HepG2 (cell line): Measurements from ENCODE around the gene CMTM8. TPM values are rescaled to one million over a fixed set of nuclear protein-coding genes. Genes with fewer than 3 reads are reported as not detected.

Experiments used
- ATF1 ChIP-seq: IDR thresholded peaks from 2 replicates; pipeline ENCODE4 v1.6.1; 2016; ENCODE audit warnings: mild to moderate bottlenecking, control low read depth
- EEA1 ChIP-seq: sonication (generic); formaldehyde crosslinking; IDR thresholded peaks from 2 replicates; pipeline ENCODE4 v1.5.1; 2020; ENCODE audit warnings: mild to moderate bottlenecking, missing genetic modification reagents, borderline replicate concordance
- KLF15 ChIP-seq: sonication (generic); formaldehyde crosslinking; IDR thresholded peaks from 2 replicates; pipeline ENCODE4 v1.8.1; 2023; ENCODE audit warnings: borderline replicate concordance, mild to moderate bottlenecking, inconsistent platforms, missing genetic modification reagents, mixed read lengths
- MAFF ChIP-seq: IDR thresholded peaks from 2 replicates; pipeline ENCODE4 v1.6.1; 2011; ENCODE audit warnings: low read depth, low read length, improper control_type of control experiment
- MAX ChIP-seq: IDR thresholded peaks from 2 replicates; pipeline ENCODE4 v1.6.1; 2012; ENCODE audit warnings: inconsistent platforms
- NFIB ChIP-seq: sonication (generic); formaldehyde crosslinking; IDR thresholded peaks from 2 replicates; pipeline ENCODE4 v1.9.0; 2021; ENCODE audit warnings: missing genetic modification reagents, mild to moderate bottlenecking, borderline replicate concordance
- POGZ ChIP-seq: sonication (generic); formaldehyde crosslinking; IDR thresholded peaks from 2 replicates; pipeline ENCODE4 v1.4.0; 2020; ENCODE audit warnings: mild to moderate bottlenecking, missing genetic modification reagents
- PTBP1 ChIP-seq: fragments of 200-400 bp; formaldehyde crosslinking; IDR thresholded peaks from 2 replicates; pipeline ENCODE4 v1.6.1; 2018; ENCODE audit warnings: low read length, low read depth; ENCODE audit not compliant: poor library complexity, severe bottlenecking
- RFX5 ChIP-seq: IDR thresholded peaks from 2 replicates; pipeline ENCODE4 v1.6.1; 2011; ENCODE audit warnings: low read depth, low read length, improper control_type of control experiment
- RXRB ChIP-seq: IDR thresholded peaks from 2 replicates; pipeline ENCODE4 v1.6.1; 2016; ENCODE audit warnings: borderline replicate concordance, missing genetic modification reagents, missing compliant biosample characterization
- SMAD1 ChIP-seq: sonication (generic); formaldehyde crosslinking; IDR thresholded peaks from 2 replicates; pipeline ENCODE4 v1.4.0; 2020; ENCODE audit warnings: missing genetic modification reagents, low read depth, mild to moderate bottlenecking, borderline replicate concordance
- SNAPC2 ChIP-seq: sonication (generic); formaldehyde crosslinking; IDR thresholded peaks from 2 replicates; pipeline ENCODE4 v1.8.1; 2022; ENCODE audit warnings: mild to moderate bottlenecking, missing genetic modification reagents
- ZBTB2 ChIP-seq: sonication (generic); formaldehyde crosslinking; IDR thresholded peaks from 2 replicates; pipeline ENCODE4 v1.8.0; 2022; ENCODE audit warnings: low read depth, missing genetic modification reagents
- ZBTB44 ChIP-seq: sonication (generic); formaldehyde crosslinking; IDR thresholded peaks from 2 replicates; pipeline ENCODE4 v1.4.0; 2020; ENCODE audit warnings: missing genetic modification reagents
- ZGPAT ChIP-seq: IDR thresholded peaks from 2 replicates; pipeline ENCODE4 v1.6.1; 2016; ENCODE audit warnings: mild to moderate bottlenecking
- ZNF446 ChIP-seq: sonication (generic); formaldehyde crosslinking; IDR thresholded peaks from 2 replicates; pipeline ENCODE4 v1.5.0; 2020; ENCODE audit warnings: mild to moderate bottlenecking, missing genetic modification reagents
- ZNF513 ChIP-seq: sonication (generic); formaldehyde crosslinking; conservative IDR thresholded peaks from 2 replicates; pipeline ENCODE4 v1.5.0; 2020; ENCODE audit warnings: missing genetic modification reagents
- ZNF558 ChIP-seq: sonication (generic); formaldehyde crosslinking; IDR thresholded peaks from 2 replicates; pipeline ENCODE4 v1.9.0; 2022; ENCODE audit warnings: mild to moderate bottlenecking, missing genetic modification reagents, borderline replicate concordance
- ZNF652 ChIP-seq: IDR thresholded peaks from 2 replicates; pipeline ENCODE4 v1.6.1; 2016; ENCODE audit warnings: low read depth, borderline replicate concordance
- ZNF691 ChIP-seq: sonication (generic); formaldehyde crosslinking; IDR thresholded peaks from 2 replicates; pipeline ENCODE4 v1.4.0; 2020; ENCODE audit warnings: missing genetic modification reagents, low read depth, mild to moderate bottlenecking, borderline replicate concordance
- ZNF839 ChIP-seq: sonication (generic); formaldehyde crosslinking; IDR thresholded peaks from 2 replicates; pipeline ENCODE4 v1.4.0; 2020; ENCODE audit warnings: missing genetic modification reagents, mild to moderate bottlenecking, borderline replicate concordance
- ZNF878 ChIP-seq: sonication (generic); formaldehyde crosslinking; IDR thresholded peaks from 2 replicates; pipeline ENCODE4 v1.8.1; 2023; ENCODE audit warnings: mild to moderate bottlenecking, missing genetic modification reagents, moderate library complexity
- polyA plus RNA-seq, 8 experiments: library from polyadenylated mRNA; depleted of rRNA in 3 of 8; stranded (reverse) in 7 of 8; unstranded in 1 of 8; fragments of >200 nt; fragmentation: Illumina TruSeq in 4 of 8; extraction: Trizol in 4 of 8; gene quantifications; 2 replicates each; pipeline versions ENCODE4 v1.2.1 to v1.2.3, GENCODE V29; 2011 to 2016; ENCODE audit warnings: low read depth in 4 of 8, missing spikeins in 1 of 8, mixed read lengths in 1 of 8; ENCODE audit not compliant: insufficient read depth in 1 of 8
- total RNA-seq, 5 experiments: library from RNA; depleted of rRNA; stranded (reverse); fragments of >200 nt; fragmentation: Illumina TruSeq; extraction: Trizol; gene quantifications; 2 replicates each; pipeline ENCODE4 v1.2.3, GENCODE V29; 2016; ENCODE audit warnings: low read depth in 1 of 5

The CMTM8 gene
- total and polyA plus RNA-seq, 2 of the 13 experiments (the other 11 are each of a cell fraction or from before 2014, with no cell fraction given): 8.9 to 15.8 TPM

GRCh38 chr3:32391643-32392535, 153.4 kb downstream of the CMTM8 start, which contains the start of gene CMTM7 (continued):
- no peak for TF ChIP-seq ZNF513 (CRISPR knock-in tag)
- TF ChIP-seq ZGPAT (CRISPR knock-in tag): peak; percentile 46; the same call in 1 of the 2 replicates
- no peak for TF ChIP-seq ZNF652
- TF ChIP-seq ZNF839 (CRISPR knock-in tag): no peak
- no peak for TF ChIP-seq NFIB (CRISPR knock-in tag)
- peak; percentile 68; the same call in 1 of the 2 replicates for TF ChIP-seq EEA1 (CRISPR knock-in tag)
- TF ChIP-seq RFX5: no peak
- TF ChIP-seq ZNF558: no peak
- no peak for TF ChIP-seq ZBTB44 (CRISPR knock-in tag)
- peak; percentile 59; the same call in 1 of the 2 replicates for TF ChIP-seq ZBTB2 (CRISPR knock-in tag)
- TF ChIP-seq MAFF: no peak
- no peak for TF ChIP-seq ATF1
- TF ChIP-seq MAX: peak; percentile 93
- TF ChIP-seq PTBP1: peak; percentile 38
- TF ChIP-seq ZNF446 (CRISPR knock-in tag): peak; percentile 70
- TF ChIP-seq ZNF691 (CRISPR knock-in tag): no peak
- no peak for TF ChIP-seq ZNF878 (CRISPR knock-in tag)
- TF ChIP-seq POGZ (CRISPR knock-in tag): peak; percentile 46; the same call in 1 of the 2 replicates
- TF ChIP-seq SMAD1 (CRISPR knock-in tag): no peak
- no peak for TF ChIP-seq SNAPC2 (CRISPR knock-in tag)
- TF ChIP-seq KLF15 (CRISPR knock-in tag): no peak
- no peak for TF ChIP-seq RXRB (CRISPR knock-in tag)
